HEK293 (cell line): ENCODE results near the gene CTF1.

Experiments
- CTCF ChIA-PET: fragments of 350-600 bp; formaldehyde crosslinking; extraction: SDS; loops from one replicate; lab custom pipeline; 2021; ENCODE audit warnings: antibody characterized with exemption; lab: Yijun Ruan, JAX
- POLR2A ChIA-PET: fragments of 300-600 bp; formaldehyde crosslinking; extraction: SDS; loops from one replicate; lab custom pipeline; 2020; ENCODE audit warnings: antibody characterized with exemption, inconsistent platforms; lab: Yijun Ruan, JAX
- H3K27ac ChIP-seq: fragments of 200-500 bp; sonication (Bioruptor generic); 2 replicates; pipeline ENCODE4 v1.5.1; 2014; ENCODE audit warnings: low read depth, low read length, control low read depth, inconsistent platforms; ENCODE audit errors: extremely low read depth
- H3K36me3 ChIP-seq, 2 experiments: fragments of 200-500 bp in 1 of 2; sonication (Bioruptor generic) in 1 of 2; 1 replicate in 1 of 2; 2 replicates in 1 of 2; pipeline ENCODE4 v1.5.1; 2014 to 2017; ENCODE audit warnings: inconsistent platforms in 2 of 2, low read length in 2 of 2; ENCODE audit not compliant: control insufficient read depth in 2 of 2, insufficient read depth in 1 of 2
- H3K4me1 ChIP-seq: fragments of 200-500 bp; sonication (Bioruptor generic); 2 replicates; pipeline ENCODE4 v1.5.1; 2014; ENCODE audit warnings: mild to moderate bottlenecking, low read length, inconsistent platforms; ENCODE audit not compliant: control insufficient read depth, insufficient read depth
- H3K4me3 ChIP-seq: 2 replicates; pipeline ENCODE4 v1.5.1; 2011; ENCODE audit warnings: low read depth, mild to moderate bottlenecking, control low read depth, low read length, moderate library complexity
- H3K9me3 ChIP-seq: fragments of 200-500 bp; sonication (Bioruptor generic); 2 replicates; pipeline ENCODE4 v1.5.1; 2014; ENCODE audit warnings: low read depth, low read length, inconsistent platforms; ENCODE audit not compliant: control insufficient read depth, insufficient read depth
- GFI1B ChIP-seq: fragments of 450-650 bp; formaldehyde crosslinking; IDR thresholded peaks from 2 replicates; pipeline ENCODE4 v1.5.1; 2016; ENCODE audit warnings: missing biosample characterization, missing genetic modification characterization
- GLI4 ChIP-seq: fragments of 450-650 bp; formaldehyde crosslinking; IDR thresholded peaks from 2 replicates; pipeline ENCODE4 v1.5.1; 2016; ENCODE audit warnings: missing biosample characterization, missing genetic modification characterization
- SCRT2 ChIP-seq: fragments of 450-650 bp; formaldehyde crosslinking; IDR thresholded peaks from 2 replicates; pipeline ENCODE4 v1.5.1; 2016; ENCODE audit warnings: missing biosample characterization, missing genetic modification characterization
- TRIM28 ChIP-seq: IDR thresholded peaks from 2 replicates; pipeline ENCODE4 v1.6.1; 2011; ENCODE audit warnings: low read length, control low read depth, borderline replicate concordance
- ZBTB21 ChIP-seq: fragments of 450-650 bp; formaldehyde crosslinking; IDR thresholded peaks from 2 replicates; pipeline ENCODE4 v1.5.1; 2017; ENCODE audit warnings: missing biosample characterization, missing genetic modification characterization
- ZEB2 ChIP-seq: fragments of 450-650 bp; formaldehyde crosslinking; IDR thresholded peaks from 2 replicates; pipeline ENCODE4 v1.5.1; 2016; ENCODE audit warnings: missing biosample characterization, missing genetic modification characterization
- ZFHX2 ChIP-seq: fragments of 450-650 bp; formaldehyde crosslinking; conservative IDR thresholded peaks from 2 replicates; pipeline ENCODE4 v1.5.1; 2016; ENCODE audit warnings: missing biosample characterization, missing genetic modification characterization
- ZNF184 ChIP-seq: fragments of 450-650 bp; IDR thresholded peaks from 2 replicates; pipeline ENCODE4 v1.5.1; 2018; ENCODE audit warnings: missing biosample characterization, mild to moderate bottlenecking, missing genetic modification characterization
- ZNF19 ChIP-seq: fragments of 450-650 bp; formaldehyde crosslinking; IDR thresholded peaks from 2 replicates; pipeline ENCODE4; 2016; ENCODE audit warnings: missing biosample characterization, missing genetic modification characterization, low read depth
- ZNF274 ChIP-seq, 2 experiments: fragments of 200-500 bp in 1 of 2; fragments of 450-650 bp in 1 of 2; sonication (Bioruptor generic) in 1 of 2; formaldehyde crosslinking in 1 of 2; IDR thresholded peaks; 2 replicates each; pipeline versions ENCODE4 v1.5.1 to v1.6.1; 2014 to 2016; ENCODE audit warnings: borderline replicate concordance in 1 of 2, inconsistent platforms in 1 of 2, low read length in 1 of 2, missing biosample characterization in 1 of 2, missing genetic modification characterization in 1 of 2
- ZNF37A ChIP-seq: fragments of 450-650 bp; IDR thresholded peaks from 2 replicates; pipeline ENCODE4 v1.5.1; 2018; ENCODE audit warnings: missing biosample characterization, missing genetic modification characterization
- ZNF394 ChIP-seq: fragments of 450-650 bp; formaldehyde crosslinking; IDR thresholded peaks from 2 replicates; pipeline ENCODE4 v1.5.1; 2016; ENCODE audit warnings: missing biosample characterization, missing genetic modification characterization, mild to moderate bottlenecking, moderate library complexity, borderline replicate concordance
- ZNF423 ChIP-seq: fragments of 450-650 bp; formaldehyde crosslinking; IDR thresholded peaks from 2 replicates; pipeline ENCODE4 v1.5.1; 2016; ENCODE audit warnings: missing biosample characterization, missing genetic modification characterization
- ZNF530 ChIP-seq: fragments of 450-650 bp; formaldehyde crosslinking; IDR thresholded peaks from 2 replicates; pipeline ENCODE4 v1.5.1; 2016; ENCODE audit warnings: low read depth, missing biosample characterization, missing genetic modification characterization
- ZNF571 ChIP-seq: fragments of 450-650 bp; formaldehyde crosslinking; IDR thresholded peaks from 2 replicates; pipeline ENCODE4 v1.5.0; 2017; ENCODE audit warnings: missing biosample characterization, missing genetic modification characterization
- ZNF600 ChIP-seq: fragments of 450-650 bp; formaldehyde crosslinking; IDR thresholded peaks from 2 replicates; pipeline ENCODE4 v1.5.1; 2016; ENCODE audit warnings: missing biosample characterization, missing genetic modification characterization
- TF ChIP-seq, protein P1 (sequence below): fragments of 450-650 bp; formaldehyde crosslinking; IDR thresholded peaks from 2 replicates; pipeline ENCODE4 v1.5.1; 2016; ENCODE audit warnings: missing biosample characterization, missing genetic modification characterization
- TF ChIP-seq, protein P2 (sequence below): fragments of 450-650 bp; formaldehyde crosslinking; IDR thresholded peaks from 2 replicates; pipeline ENCODE4 v1.5.1; 2016; ENCODE audit warnings: missing biosample characterization, missing genetic modification characterization, borderline replicate concordance
- TF ChIP-seq, protein P3 (sequence below): fragments of 450-650 bp; formaldehyde crosslinking; IDR thresholded peaks from 2 replicates; pipeline ENCODE4 v1.5.1; 2016; ENCODE audit warnings: missing biosample characterization, missing genetic modification characterization, borderline replicate concordance
- TF ChIP-seq, protein P4 (sequence below): fragments of 450-650 bp; formaldehyde crosslinking; conservative IDR thresholded peaks from 2 replicates; pipeline ENCODE4 v1.5.1; 2016; ENCODE audit warnings: low read depth, missing biosample characterization, missing genetic modification characterization

Gene CTF1

DNA sequence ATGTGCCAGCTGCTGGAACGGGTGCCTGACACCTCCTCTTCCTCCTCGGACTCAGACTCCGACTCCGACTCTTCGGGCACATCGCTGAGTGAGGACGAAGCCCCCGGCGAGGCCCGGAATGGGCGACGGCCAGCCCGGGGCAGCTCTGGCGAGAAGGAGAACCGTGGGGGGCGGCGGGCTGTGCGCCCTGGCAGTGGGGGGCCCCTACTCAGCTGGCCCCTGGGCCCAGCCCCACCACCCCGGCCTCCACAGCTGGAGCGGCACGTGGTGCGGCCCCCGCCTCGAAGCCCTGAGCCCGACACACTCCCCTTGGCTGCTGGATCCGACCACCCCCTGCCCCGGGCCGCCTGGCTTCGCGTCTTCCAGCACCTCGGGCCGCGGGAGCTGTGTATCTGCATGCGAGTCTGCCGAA is 33.8 kb downstream of the CTF1 start:
- ChIA-PET CTCF (interaction anchor here (0.7 to 1.2 kb wide), 3 partner anchors 12 to 1114 kb away, joined by 3 read pairs; partner anchors contain the start of gene PAGR1), POLR2A (no interaction called here)
- H3K4me1 ChIP-seq: no peaks in the 10 kb centered on the region
- no peak overlapping the region for H3K4me3 ChIP-seq
- H3K27ac ChIP-seq: no peak overlapping the region
- no peaks in the 10 kb centered on the region for H3K9me3 ChIP-seq
- TF ChIP-seq ZNF571 (tag by site-specific recombination): no peak
- no peak for TF ChIP-seq ZNF184 (tag by site-specific recombination)
- TF ChIP-seq, protein P1, sequence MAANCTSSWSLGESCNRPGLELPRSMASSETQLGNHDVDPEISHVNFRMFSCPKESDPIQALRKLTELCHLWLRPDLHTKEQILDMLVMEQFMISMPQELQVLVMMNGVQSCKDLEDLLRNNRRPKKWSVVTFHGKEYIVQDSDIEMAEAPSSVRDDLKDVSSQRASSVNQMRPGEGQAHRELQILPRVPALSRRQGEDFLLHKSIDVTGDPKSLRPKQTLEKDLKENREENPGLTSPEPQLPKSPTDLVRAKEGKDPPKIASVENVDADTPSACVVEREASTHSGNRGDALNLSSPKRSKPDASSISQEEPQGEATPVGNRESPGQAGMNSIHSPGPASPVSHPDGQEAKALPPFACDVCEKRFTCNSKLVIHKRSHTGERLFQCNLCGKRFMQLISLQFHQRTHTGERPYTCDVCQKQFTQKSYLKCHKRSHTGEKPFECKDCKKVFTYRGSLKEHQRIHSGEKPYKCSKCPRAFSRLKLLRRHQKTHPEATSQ (tag by site-specific recombination): no peak
- no peak for TF ChIP-seq ZBTB21 (tag by site-specific recombination)
- no peak for TF ChIP-seq ZFHX2 (tag by site-specific recombination)
- no peak for TF ChIP-seq GFI1B (tag by site-specific recombination)
- TF ChIP-seq, protein P2, sequence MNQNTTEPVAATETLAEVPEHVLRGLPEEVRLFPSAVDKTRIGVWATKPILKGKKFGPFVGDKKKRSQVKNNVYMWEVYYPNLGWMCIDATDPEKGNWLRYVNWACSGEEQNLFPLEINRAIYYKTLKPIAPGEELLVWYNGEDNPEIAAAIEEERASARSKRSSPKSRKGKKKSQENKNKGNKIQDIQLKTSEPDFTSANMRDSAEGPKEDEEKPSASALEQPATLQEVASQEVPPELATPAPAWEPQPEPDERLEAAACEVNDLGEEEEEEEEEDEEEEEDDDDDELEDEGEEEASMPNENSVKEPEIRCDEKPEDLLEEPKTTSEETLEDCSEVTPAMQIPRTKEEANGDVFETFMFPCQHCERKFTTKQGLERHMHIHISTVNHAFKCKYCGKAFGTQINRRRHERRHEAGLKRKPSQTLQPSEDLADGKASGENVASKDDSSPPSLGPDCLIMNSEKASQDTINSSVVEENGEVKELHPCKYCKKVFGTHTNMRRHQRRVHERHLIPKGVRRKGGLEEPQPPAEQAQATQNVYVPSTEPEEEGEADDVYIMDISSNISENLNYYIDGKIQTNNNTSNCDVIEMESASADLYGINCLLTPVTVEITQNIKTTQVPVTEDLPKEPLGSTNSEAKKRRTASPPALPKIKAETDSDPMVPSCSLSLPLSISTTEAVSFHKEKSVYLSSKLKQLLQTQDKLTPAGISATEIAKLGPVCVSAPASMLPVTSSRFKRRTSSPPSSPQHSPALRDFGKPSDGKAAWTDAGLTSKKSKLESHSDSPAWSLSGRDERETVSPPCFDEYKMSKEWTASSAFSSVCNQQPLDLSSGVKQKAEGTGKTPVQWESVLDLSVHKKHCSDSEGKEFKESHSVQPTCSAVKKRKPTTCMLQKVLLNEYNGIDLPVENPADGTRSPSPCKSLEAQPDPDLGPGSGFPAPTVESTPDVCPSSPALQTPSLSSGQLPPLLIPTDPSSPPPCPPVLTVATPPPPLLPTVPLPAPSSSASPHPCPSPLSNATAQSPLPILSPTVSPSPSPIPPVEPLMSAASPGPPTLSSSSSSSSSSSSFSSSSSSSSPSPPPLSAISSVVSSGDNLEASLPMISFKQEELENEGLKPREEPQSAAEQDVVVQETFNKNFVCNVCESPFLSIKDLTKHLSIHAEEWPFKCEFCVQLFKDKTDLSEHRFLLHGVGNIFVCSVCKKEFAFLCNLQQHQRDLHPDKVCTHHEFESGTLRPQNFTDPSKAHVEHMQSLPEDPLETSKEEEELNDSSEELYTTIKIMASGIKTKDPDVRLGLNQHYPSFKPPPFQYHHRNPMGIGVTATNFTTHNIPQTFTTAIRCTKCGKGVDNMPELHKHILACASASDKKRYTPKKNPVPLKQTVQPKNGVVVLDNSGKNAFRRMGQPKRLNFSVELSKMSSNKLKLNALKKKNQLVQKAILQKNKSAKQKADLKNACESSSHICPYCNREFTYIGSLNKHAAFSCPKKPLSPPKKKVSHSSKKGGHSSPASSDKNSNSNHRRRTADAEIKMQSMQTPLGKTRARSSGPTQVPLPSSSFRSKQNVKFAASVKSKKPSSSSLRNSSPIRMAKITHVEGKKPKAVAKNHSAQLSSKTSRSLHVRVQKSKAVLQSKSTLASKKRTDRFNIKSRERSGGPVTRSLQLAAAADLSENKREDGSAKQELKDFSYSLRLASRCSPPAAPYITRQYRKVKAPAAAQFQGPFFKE: no peak
- no peak for TF ChIP-seq ZNF423 (tag by site-specific recombination)
- no peak for TF ChIP-seq ZNF19 (tag by site-specific recombination)
- no peak for TF ChIP-seq SCRT2 (tag by site-specific recombination)
- TF ChIP-seq, protein P3, sequence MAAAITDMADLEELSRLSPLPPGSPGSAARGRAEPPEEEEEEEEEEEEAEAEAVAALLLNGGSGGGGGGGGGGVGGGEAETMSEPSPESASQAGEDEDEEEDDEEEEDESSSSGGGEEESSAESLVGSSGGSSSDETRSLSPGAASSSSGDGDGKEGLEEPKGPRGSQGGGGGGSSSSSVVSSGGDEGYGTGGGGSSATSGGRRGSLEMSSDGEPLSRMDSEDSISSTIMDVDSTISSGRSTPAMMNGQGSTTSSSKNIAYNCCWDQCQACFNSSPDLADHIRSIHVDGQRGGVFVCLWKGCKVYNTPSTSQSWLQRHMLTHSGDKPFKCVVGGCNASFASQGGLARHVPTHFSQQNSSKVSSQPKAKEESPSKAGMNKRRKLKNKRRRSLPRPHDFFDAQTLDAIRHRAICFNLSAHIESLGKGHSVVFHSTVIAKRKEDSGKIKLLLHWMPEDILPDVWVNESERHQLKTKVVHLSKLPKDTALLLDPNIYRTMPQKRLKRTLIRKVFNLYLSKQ (tag by site-specific recombination): no peak
- TF ChIP-seq, protein P4, sequence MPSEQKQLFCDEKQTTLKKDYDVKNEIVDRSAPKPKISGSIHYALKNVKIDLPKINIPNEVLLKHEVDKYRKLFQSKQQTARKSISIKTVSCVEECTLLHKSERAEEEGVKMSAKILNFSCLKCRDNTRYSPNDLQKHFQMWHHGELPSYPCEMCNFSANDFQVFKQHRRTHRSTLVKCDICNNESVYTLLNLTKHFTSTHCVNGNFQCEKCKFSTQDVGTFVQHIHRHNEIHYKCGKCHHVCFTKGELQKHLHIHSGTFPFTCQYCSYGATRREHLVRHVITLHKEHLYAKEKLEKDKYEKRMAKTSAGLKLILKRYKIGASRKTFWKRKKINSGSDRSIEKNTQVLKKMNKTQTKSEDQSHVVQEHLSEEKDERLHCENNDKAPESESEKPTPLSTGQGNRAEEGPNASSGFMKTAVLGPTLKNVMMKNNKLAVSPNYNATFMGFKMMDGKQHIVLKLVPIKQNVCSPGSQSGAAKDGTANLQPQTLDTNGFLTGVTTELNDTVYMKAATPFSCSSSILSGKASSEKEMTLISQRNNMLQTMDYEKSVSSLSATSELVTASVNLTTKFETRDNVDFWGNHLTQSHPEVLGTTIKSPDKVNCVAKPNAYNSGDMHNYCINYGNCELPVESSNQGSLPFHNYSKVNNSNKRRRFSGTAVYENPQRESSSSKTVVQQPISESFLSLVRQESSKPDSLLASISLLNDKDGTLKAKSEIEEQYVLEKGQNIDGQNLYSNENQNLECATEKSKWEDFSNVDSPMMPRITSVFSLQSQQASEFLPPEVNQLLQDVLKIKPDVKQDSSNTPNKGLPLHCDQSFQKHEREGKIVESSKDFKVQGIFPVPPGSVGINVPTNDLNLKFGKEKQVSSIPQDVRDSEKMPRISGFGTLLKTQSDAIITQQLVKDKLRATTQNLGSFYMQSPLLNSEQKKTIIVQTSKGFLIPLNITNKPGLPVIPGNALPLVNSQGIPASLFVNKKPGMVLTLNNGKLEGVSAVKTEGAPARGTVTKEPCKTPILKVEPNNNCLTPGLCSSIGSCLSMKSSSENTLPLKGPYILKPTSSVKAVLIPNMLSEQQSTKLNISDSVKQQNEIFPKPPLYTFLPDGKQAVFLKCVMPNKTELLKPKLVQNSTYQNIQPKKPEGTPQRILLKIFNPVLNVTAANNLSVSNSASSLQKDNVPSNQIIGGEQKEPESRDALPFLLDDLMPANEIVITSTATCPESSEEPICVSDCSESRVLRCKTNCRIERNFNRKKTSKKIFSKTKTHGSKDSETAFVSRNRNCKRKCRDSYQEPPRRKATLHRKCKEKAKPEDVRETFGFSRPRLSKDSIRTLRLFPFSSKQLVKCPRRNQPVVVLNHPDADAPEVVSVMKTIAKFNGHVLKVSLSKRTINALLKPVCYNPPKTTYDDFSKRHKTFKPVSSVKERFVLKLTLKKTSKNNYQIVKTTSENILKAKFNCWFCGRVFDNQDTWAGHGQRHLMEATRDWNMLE (tag by site-specific recombination): no peak
- no peak for TF ChIP-seq ZEB2 (tag by site-specific recombination)
- no peak for TF ChIP-seq ZNF530
- no peak for TF ChIP-seq GLI4 (tag by site-specific recombination)
- no peak for TF ChIP-seq ZNF37A (tag by site-specific recombination)
- no peak for TF ChIP-seq ZNF274 (IDR thresholded peaks at IDR 0.05; ENCODE audit: low read length)
- TF ChIP-seq ZNF274 (tag by site-specific recombination; IDR thresholded peaks at IDR 0.05; ENCODE audit: borderline replicate concordance): no peak
- no peak for TF ChIP-seq ZNF394 (tag by site-specific recombination)
- no peak for TF ChIP-seq TRIM28
- TF ChIP-seq ZNF600: no peak
- TF ChIP-seq, all 188 proteins: peak for 0
- peaks cover 12 to 93% of the 10 kb centered on the region in 2 experiments; a peak in 2 of 3 replicates for H3K36me3 ChIP-seq
